Neuronal stem cell (in vitro differentiated cells): ENCODE results near the gene ZNF365.
"Not testable (repeated sequence)": the region's sequence is repeated elsewhere in the genome, so short reads cannot be mapped to it uniquely, and the experiment has no call there.

Experiments used
- DNase-seq: peaks from one replicate; pipeline ENCODE4 v3.0.0-alpha.2; 2013; ENCODE audit warnings: low spot score
- H2AFZ ChIP-seq: one replicate; pipeline ENCODE4 v1.6.1; 2013; ENCODE audit warnings: mild to moderate bottlenecking, low read length, inconsistent platforms
- H2AK5ac ChIP-seq: 2 replicates; pipeline ENCODE4 v1.6.1; 2013; ENCODE audit warnings: low read depth, mild to moderate bottlenecking, inconsistent platforms, low read length, moderate library complexity, mixed read lengths
- H2BK120ac ChIP-seq: 2 replicates; pipeline ENCODE4 v1.6.1; 2013; ENCODE audit warnings: low read depth, mild to moderate bottlenecking, inconsistent platforms, low read length, moderate library complexity, mixed read lengths
- H2BK12ac ChIP-seq: one replicate; pipeline ENCODE4 v1.6.1; 2013; ENCODE audit warnings: low read length, inconsistent platforms
- H2BK15ac ChIP-seq: 2 replicates; pipeline ENCODE4 v1.6.1; 2013; ENCODE audit warnings: mild to moderate bottlenecking, low read length, inconsistent platforms, mixed read lengths
- H2BK5ac ChIP-seq: one replicate; pipeline ENCODE4 v1.6.1; 2013; ENCODE audit warnings: inconsistent platforms, mild to moderate bottlenecking, low read length, moderate library complexity
- H3K14ac ChIP-seq: one replicate; pipeline ENCODE4 v1.6.1; 2013; ENCODE audit warnings: low read length, inconsistent platforms
- H3K18ac ChIP-seq: 2 replicates; pipeline ENCODE4 v1.6.1; 2013; ENCODE audit warnings: low read length, inconsistent platforms
- H3K23ac ChIP-seq: 2 replicates; pipeline ENCODE4 v1.6.1; 2013; ENCODE audit warnings: low read depth, mild to moderate bottlenecking, mixed read lengths, low read length, inconsistent platforms; ENCODE audit not compliant: poor library complexity
- H3K27ac ChIP-seq: replicated peaks from 3 replicates; pipeline ENCODE4 v1.5.1; 2013; ENCODE audit warnings: low read length, inconsistent platforms
- H3K27me3 ChIP-seq, 3 experiments: 2 replicates each; pipeline ENCODE4 v1.6.1; 2013; ENCODE audit warnings: low read length in 3 of 3, mild to moderate bottlenecking in 2 of 3, inconsistent platforms in 1 of 3, low read depth in 1 of 3, mixed read lengths in 1 of 3, moderate library complexity in 1 of 3; ENCODE audit not compliant: control insufficient read depth in 3 of 3, insufficient read depth in 3 of 3
- H3K36me3 ChIP-seq, 2 donors: replicated peaks in 1 of 2; 2 replicates each; pipeline ENCODE4 v1.6.1; 2013; ENCODE audit warnings: low read length in 2 of 2; ENCODE audit not compliant: control insufficient read depth in 2 of 2, insufficient read depth in 2 of 2
- H3K4ac ChIP-seq: 2 replicates; pipeline ENCODE4 v1.6.1; 2013; ENCODE audit warnings: inconsistent platforms, mild to moderate bottlenecking, low read length, moderate library complexity
- H3K4me1 ChIP-seq, 2 donors: 1 replicate in 1 of 2; 2 replicates in 1 of 2; pipeline ENCODE4 v1.6.1; 2013; ENCODE audit warnings: low read length in 2 of 2, low read depth in 1 of 2; ENCODE audit not compliant: control insufficient read depth in 2 of 2, insufficient read depth in 1 of 2
- H3K4me2 ChIP-seq: one replicate; pipeline ENCODE4 v1.6.1; 2013; ENCODE audit warnings: mild to moderate bottlenecking, low read length, inconsistent platforms; ENCODE audit not compliant: insufficient read depth, poor library complexity, severe bottlenecking
- H3K4me3 ChIP-seq, 2 donors: 2 replicates each; pipeline ENCODE4 v1.5.1; 2013; ENCODE audit warnings: low read length in 2 of 2, mild to moderate bottlenecking in 2 of 2, inconsistent platforms in 1 of 2, moderate library complexity in 1 of 2
- H3K79me1 ChIP-seq: one replicate; pipeline ENCODE4 v1.6.1; 2013; ENCODE audit warnings: low read depth, mild to moderate bottlenecking, inconsistent platforms, low read length, moderate library complexity
- H3K9ac ChIP-seq: one replicate; pipeline ENCODE4 v1.6.1; 2013; ENCODE audit warnings: mild to moderate bottlenecking, low read depth, low read length, inconsistent platforms; ENCODE audit not compliant: poor library complexity
- H3K9me3 ChIP-seq, 2 donors: replicated peaks in 1 of 2; 2 replicates each; pipeline versions ENCODE3 to v1.6.1; 2013; ENCODE audit warnings: low read length in 2 of 2, mild to moderate bottlenecking in 2 of 2, inconsistent platforms in 1 of 2, low read depth in 1 of 2, mixed read lengths in 1 of 2, moderate library complexity in 1 of 2; ENCODE audit not compliant: control insufficient read depth in 2 of 2, insufficient read depth in 1 of 2
- H4K8ac ChIP-seq: one replicate; pipeline ENCODE4 v1.6.1; 2013; ENCODE audit warnings: low read depth, mild to moderate bottlenecking, inconsistent platforms, low read length, moderate library complexity
- H4K91ac ChIP-seq: one replicate; pipeline ENCODE4 v1.6.1; 2013; ENCODE audit warnings: low read length, low read depth, mild to moderate bottlenecking, inconsistent platforms; ENCODE audit not compliant: poor library complexity
- WGBS, 2 donors: extraction: QIAGEN DNeasy Blood & Tissue Kit; methylation state at CpG; one replicate each; pipeline ENCODE4 v1.1.7; 2013; ENCODE audit warnings: missing lambda C conversion rate in 2 of 2, mixed read lengths in 1 of 2; ENCODE audit not compliant: insufficient read length in 2 of 2, insufficient replicate concordance in 1 of 2; ENCODE audit errors: extremely low coverage in 2 of 2; 5-methylcytosine and 5-hydroxymethylcytosine counted together

The ZNF365 gene

DNA sequence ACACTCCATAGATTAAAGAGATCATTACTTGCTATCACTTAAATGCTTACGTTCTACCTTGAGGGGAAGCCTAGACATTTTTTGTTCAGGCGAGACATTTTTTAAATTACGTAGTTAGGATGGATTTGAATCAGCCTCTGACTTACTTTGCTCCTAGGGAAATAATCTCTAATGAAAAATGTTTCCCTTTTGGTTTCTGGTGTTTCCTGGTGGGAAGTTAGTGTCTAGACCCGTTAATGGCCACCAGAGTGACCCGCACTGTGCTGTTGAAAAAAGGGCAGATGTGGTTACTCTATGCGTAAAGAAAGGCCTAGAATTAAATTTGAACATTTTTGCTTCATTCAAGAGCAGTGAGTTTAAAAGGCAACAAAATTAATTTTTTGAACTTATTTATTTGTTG lies 3.8 kb downstream of the ZNF365 start:
- H2BK15ac ChIP-seq, result no peak overlapping the region
- H3K4me3 ChIP-seq, result no peak overlapping the region
- no peak for DNase-seq
- no peak overlapping the region for H2BK5ac ChIP-seq
- H3K79me1 ChIP-seq, result no peaks in the 10 kb centered on the region
- H3K18ac ChIP-seq, result no peak overlapping the region
- no peak overlapping the region for H2AFZ ChIP-seq
- no peak overlapping the region for H2BK12ac ChIP-seq
- H2BK120ac ChIP-seq, result no peak overlapping the region
- no peak overlapping the region for H2AK5ac ChIP-seq
- peaks cover 0 to 3% of the 10 kb centered on the region in 2 donors for H3K4me1 ChIP-seq
- H3K36me3 ChIP-seq, result no peaks in the 10 kb centered on the region
- H3K4me2 ChIP-seq, result no peak overlapping the region
- H3K27ac ChIP-seq, result no peak overlapping the region
- no peak overlapping the region for H3K9ac ChIP-seq
- H3K23ac ChIP-seq, result no peak overlapping the region
- WGBS, 2 donors, result no CpG with 5 or more reads among the region's 6 CpGs
- no peak overlapping the region for H3K14ac ChIP-seq
- H4K91ac ChIP-seq, result no peak overlapping the region
- H3K9me3 ChIP-seq, result no peaks in the 10 kb centered on the region
- H3K4ac ChIP-seq, result no peak overlapping the region
- no peak overlapping the region for H4K8ac ChIP-seq
- H3K27me3 ChIP-seq, result peaks cover 0 to 40% (median 11%) of the 10 kb centered on the region in 3 experiments

DNA sequence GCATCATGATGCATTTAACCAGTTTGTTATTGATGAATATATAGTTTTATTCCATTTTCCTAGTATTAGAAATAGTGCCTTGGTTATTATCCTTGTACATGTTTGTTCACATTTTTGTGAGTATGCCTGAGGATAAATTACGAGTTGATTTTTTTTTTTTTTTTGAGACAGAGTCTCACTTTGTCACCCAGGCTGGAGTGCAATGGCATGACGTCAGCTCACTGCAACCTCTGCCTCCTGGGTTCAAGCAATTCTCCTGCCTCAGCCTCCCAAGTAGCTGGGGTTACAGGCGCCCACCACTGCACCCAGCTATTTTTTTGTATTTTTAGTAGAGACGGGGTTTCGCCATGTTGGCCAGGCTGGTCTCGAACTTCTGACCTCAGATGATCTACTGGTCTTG lies 4.7 kb downstream of the ZNF365 start:
- not testable (repeated sequence) for H3K27ac ChIP-seq, H3K9me3 ChIP-seq, H4K8ac ChIP-seq, DNase-seq, H2AK5ac ChIP-seq, H3K23ac ChIP-seq, H4K91ac ChIP-seq, H2BK5ac ChIP-seq, H3K18ac ChIP-seq, H3K4me1 ChIP-seq, H2AFZ ChIP-seq, H3K36me3 ChIP-seq, H2BK120ac ChIP-seq, H3K4me2 ChIP-seq, H3K9ac ChIP-seq, H3K79me1 ChIP-seq, H2BK15ac ChIP-seq, H3K14ac ChIP-seq, H2BK12ac ChIP-seq, H3K4me3 ChIP-seq, H3K4ac ChIP-seq
- WGBS, 2 donors, result no CpG with 5 or more reads among the region's 6 CpGs
- peaks cover 0 to 31% (median 7%) of the 10 kb centered on the region in 3 experiments for H3K27me3 ChIP-seq

DNA sequence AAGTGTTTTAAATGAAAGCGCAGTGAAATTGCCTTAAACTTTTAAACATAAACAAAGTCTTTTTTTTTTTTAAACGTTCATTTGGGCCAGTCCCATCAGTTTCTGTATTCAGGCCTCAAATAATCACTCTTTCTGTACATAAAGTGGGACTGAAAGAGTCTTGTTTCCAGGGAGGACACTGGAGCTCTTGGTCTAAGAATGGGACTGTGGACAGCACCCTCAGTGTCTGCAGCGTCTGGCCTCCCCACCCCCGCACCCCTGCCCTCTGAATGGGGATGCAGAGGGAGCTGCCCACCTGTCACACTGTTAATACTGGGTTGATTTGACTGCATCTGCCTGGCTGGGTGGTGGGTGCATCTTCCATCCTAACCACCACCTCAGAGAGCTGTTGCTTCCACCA lies 5.2 kb downstream of the ZNF365 start:
- no peak for DNase-seq
- Histone ChIP-seq H2AK5ac (no peak overlapping the region), H3K9me3 (no peaks in the 10 kb centered on the region), H3K36me3 (no peaks in the 10 kb centered on the region), H4K91ac (no peak overlapping the region), H3K14ac (no peak overlapping the region), H3K27me3 (peaks cover 0 to 28% (median 5%) of the 10 kb centered on the region in 3 experiments), H3K4ac (no peak overlapping the region), H2AFZ (no peak overlapping the region), H3K4me2 (no peak overlapping the region), H4K8ac (no peak overlapping the region), H3K27ac (no peak overlapping the region), H3K79me1 (no peaks in the 10 kb centered on the region), H2BK120ac (no peak overlapping the region), H3K4me3 (no peak overlapping the region), H2BK15ac (no peak overlapping the region), H3K23ac (no peak overlapping the region), H2BK5ac (no peak overlapping the region), H2BK12ac (no peak overlapping the region), H3K18ac (no peak overlapping the region), H3K9ac (no peak overlapping the region), H3K4me1 (peaks cover 0 to 2% of the 10 kb centered on the region in 2 donors)
- no CpG with 5 or more reads among the region's 4 CpGs for WGBS, 2 donors

DNA sequence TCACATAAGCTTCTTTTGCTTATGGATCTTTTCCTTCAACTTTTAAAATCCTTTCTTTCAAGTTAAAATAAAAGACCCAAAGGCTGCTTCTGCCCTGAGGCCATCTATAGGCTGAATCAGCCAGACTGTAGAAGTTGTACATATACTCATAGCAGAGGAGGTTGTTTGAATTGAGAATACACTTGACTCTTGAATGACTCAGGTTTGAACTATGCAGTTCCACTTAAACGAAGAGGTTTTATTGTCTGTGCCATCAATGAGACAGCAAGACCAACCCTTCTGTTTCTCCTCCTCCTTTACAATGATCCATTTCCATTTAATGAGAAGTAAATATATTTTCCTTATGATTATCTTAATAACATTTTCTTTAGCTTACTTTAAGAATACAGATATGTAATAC lies 5.8 kb downstream of the ZNF365 start:
- no CpG with 5 or more reads among the region's 1 CpG for WGBS, 2 donors
- Histone ChIP-seq H2AFZ (no peak overlapping the region), H3K9me3 (no peaks in the 10 kb centered on the region), H3K14ac (no peak overlapping the region), H4K8ac (no peak overlapping the region), H3K4me2 (no peak overlapping the region), H3K27ac (no peak overlapping the region), H3K4me1 (peaks cover 0 to 2% of the 10 kb centered on the region in 2 donors), H3K23ac (no peak overlapping the region), H4K91ac (no peak overlapping the region), H2AK5ac (no peak overlapping the region), H3K4ac (no peak overlapping the region), H2BK12ac (no peak overlapping the region), H3K27me3 (peaks cover 0 to 22% (median 0%) of the 10 kb centered on the region in 3 experiments), H2BK15ac (no peak overlapping the region), H3K9ac (no peak overlapping the region), H3K18ac (no peak overlapping the region), H3K36me3 (no peaks in the 10 kb centered on the region), H3K79me1 (no peaks in the 10 kb centered on the region), H2BK120ac (no peak overlapping the region), H2BK5ac (no peak overlapping the region), H3K4me3 (no peak overlapping the region)
- DNase-seq, result no peak
